ENCODE data around the gene TANK.

DNA sequence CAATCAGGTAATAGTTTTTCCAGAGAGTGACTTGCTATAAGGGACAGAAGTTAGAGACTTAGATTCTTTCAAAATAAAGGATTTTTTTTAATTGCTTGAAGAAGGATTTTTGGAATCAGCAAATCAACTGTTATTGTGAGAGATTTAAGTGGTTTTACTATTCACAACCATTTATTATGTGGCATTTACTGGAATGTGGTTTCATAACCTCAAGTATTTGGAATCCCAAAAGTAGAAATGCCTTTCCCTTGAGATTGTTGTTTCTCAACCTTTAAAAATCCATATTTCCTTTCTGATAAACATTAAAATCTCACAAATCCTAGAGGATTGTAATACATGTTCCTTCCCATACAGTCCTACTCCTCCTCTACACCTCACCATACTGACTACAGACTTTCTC lies 5.0 kb downstream of the TANK start:
- TF ChIP-seq EP300 (IDR thresholded peaks at IDR 0.05), result no peak
- TF ChIP-seq CTCF (IDR thresholded peaks at IDR 0.05), result no peak
- no peak for TF ChIP-seq POLR2A (IDR thresholded peaks at IDR 0.05; ENCODE audit: low read depth)

All from esophagus muscularis mucosa (tissue), 4 donors.